ENCODE data around the gene LDLRAD4.

LDLRAD4 gene

GRCh38 chr18:13389491-13390131 lies 171.1 kb downstream of the LDLRAD4 start:
- no peak for DNase-seq (ENCODE audit: low spot score)
- no peak overlapping the region for H3K4me2 ChIP-seq (ENCODE audit: insufficient read depth, low read length, poor library complexity, severe bottlenecking)

GRCh38 chr18:13390196-13390595 lies 171.6 kb downstream of the LDLRAD4 start:
- Histone ChIP-seq H3K14ac (ENCODE audit: low read length) (no peak overlapping the region), H2AFZ (ENCODE audit: low read length) (no peak overlapping the region), H3K36me3 (replicated peaks in 1 of 2; ENCODE audit: control insufficient read depth in 2 of 2, insufficient read depth in 2 of 2, low read length in 2 of 2) (no peaks in the 10 kb centered on the region), H3K27ac (replicated peaks; ENCODE audit: low read length) (no peak overlapping the region), H2BK5ac (ENCODE audit: low read length) (no peak overlapping the region), H2BK120ac (ENCODE audit: low read depth, low read length) (no peak overlapping the region), H3K18ac (ENCODE audit: low read length) (no peak overlapping the region), H3K4me3 (ENCODE audit: low read length in 2 of 2) (no peak overlapping the region), H3K4ac (ENCODE audit: low read length) (no peak overlapping the region), H3K4me1 (ENCODE audit: control insufficient read depth in 2 of 2, insufficient read depth in 1 of 2, low read depth in 1 of 2, low read length in 2 of 2) (peaks cover 0 to 4% of the 10 kb centered on the region in 2 donors), H3K9me3 (replicated peaks in 1 of 2; ENCODE audit: control insufficient read depth in 2 of 2, insufficient read depth in 1 of 2, low read depth in 1 of 2, low read length in 2 of 2) (no peaks in the 10 kb centered on the region), H2AK5ac (ENCODE audit: low read depth, low read length) (no peak overlapping the region), H3K79me1 (ENCODE audit: low read depth, low read length) (no peaks in the 10 kb centered on the region), H2BK15ac (ENCODE audit: low read length) (no peak overlapping the region), H3K4me2 (ENCODE audit: insufficient read depth, low read length, poor library complexity, severe bottlenecking) (no peak overlapping the region), H4K91ac (ENCODE audit: low read depth, low read length, poor library complexity) (no peak overlapping the region), H3K23ac (ENCODE audit: low read depth, low read length, poor library complexity) (no peak overlapping the region), H3K27me3 (ENCODE audit: control insufficient read depth in 3 of 3, insufficient read depth in 3 of 3, low read depth in 1 of 3, low read length in 3 of 3) (no peaks in the 10 kb centered on the region), H4K8ac (ENCODE audit: low read depth, low read length) (no peak overlapping the region), H2BK12ac (ENCODE audit: low read length) (no peak overlapping the region), H3K9ac (ENCODE audit: low read depth, low read length, poor library complexity) (no peak overlapping the region)
- no CpG with 5 or more reads among the region's 12 CpGs for WGBS, 2 donors (ENCODE audit: extremely low coverage in 2 of 2, insufficient read length in 2 of 2, insufficient replicate concordance in 1 of 2)
- no peak for DNase-seq (ENCODE audit: low spot score)

More at GRCh38 chr18:13389491-13390131, 171.1 kb downstream of the LDLRAD4 start:
- Histone ChIP-seq H3K27me3 (ENCODE audit: control insufficient read depth in 3 of 3, insufficient read depth in 3 of 3, low read depth in 1 of 3, low read length in 3 of 3) (no peaks in the 10 kb centered on the region), H3K9me3 (replicated peaks in 1 of 2; ENCODE audit: control insufficient read depth in 2 of 2, insufficient read depth in 1 of 2, low read depth in 1 of 2, low read length in 2 of 2) (no peaks in the 10 kb centered on the region), H2BK12ac (ENCODE audit: low read length) (no peak overlapping the region), H2AK5ac (ENCODE audit: low read depth, low read length) (no peak overlapping the region), H3K4ac (ENCODE audit: low read length) (no peak overlapping the region), H3K4me3 (ENCODE audit: low read length in 2 of 2) (no peak overlapping the region), H3K23ac (ENCODE audit: low read depth, low read length, poor library complexity) (no peak overlapping the region), H3K27ac (replicated peaks; ENCODE audit: low read length) (no peak overlapping the region), H2BK120ac (ENCODE audit: low read depth, low read length) (no peak overlapping the region), H3K14ac (ENCODE audit: low read length) (no peak overlapping the region), H3K36me3 (replicated peaks in 1 of 2; ENCODE audit: control insufficient read depth in 2 of 2, insufficient read depth in 2 of 2, low read length in 2 of 2) (no peaks in the 10 kb centered on the region), H3K9ac (ENCODE audit: low read depth, low read length, poor library complexity) (no peak overlapping the region), H3K79me1 (ENCODE audit: low read depth, low read length) (no peaks in the 10 kb centered on the region), H2BK15ac (ENCODE audit: low read length) (no peak overlapping the region), H2AFZ (ENCODE audit: low read length) (no peak overlapping the region), H3K18ac (ENCODE audit: low read length) (peak overlapping the region; percentile 82), H2BK5ac (ENCODE audit: low read length) (no peak overlapping the region), H3K4me1 (ENCODE audit: control insufficient read depth in 2 of 2, insufficient read depth in 1 of 2, low read depth in 1 of 2, low read length in 2 of 2) (peaks cover 0 to 4% of the 10 kb centered on the region in 2 donors), H4K8ac (ENCODE audit: low read depth, low read length) (no peak overlapping the region), H4K91ac (ENCODE audit: low read depth, low read length, poor library complexity) (no peak overlapping the region)
- no CpG with 5 or more reads among the region's 6 CpGs for WGBS, 2 donors (ENCODE audit: extremely low coverage in 2 of 2, insufficient read length in 2 of 2, insufficient replicate concordance in 1 of 2)

- Histone ChIP-seq H2AFZ (ENCODE audit: low read length) (no peak overlapping the region), H3K18ac (ENCODE audit: low read length) (no peak overlapping the region), H3K4me3 (ENCODE audit: low read length in 2 of 2) (no peak overlapping the region), H3K9ac (ENCODE audit: low read depth, low read length, poor library complexity) (no peak overlapping the region), H3K36me3 (replicated peaks in 1 of 2; ENCODE audit: control insufficient read depth in 2 of 2, insufficient read depth in 2 of 2, low read length in 2 of 2) (no peaks in the 10 kb centered on the region), H3K4me1 (ENCODE audit: control insufficient read depth in 2 of 2, insufficient read depth in 1 of 2, low read depth in 1 of 2, low read length in 2 of 2) (peaks cover 0 to 4% of the 10 kb centered on the region in 2 donors), H3K4ac (ENCODE audit: low read length) (no peak overlapping the region), H4K8ac (ENCODE audit: low read depth, low read length) (no peak overlapping the region), H3K23ac (ENCODE audit: low read depth, low read length, poor library complexity) (no peak overlapping the region), H2AK5ac (ENCODE audit: low read depth, low read length) (no peak overlapping the region), H3K27me3 (ENCODE audit: control insufficient read depth in 3 of 3, insufficient read depth in 3 of 3, low read depth in 1 of 3, low read length in 3 of 3) (no peaks in the 10 kb centered on the region), H2BK5ac (ENCODE audit: low read length) (no peak overlapping the region), H3K9me3 (replicated peaks in 1 of 2; ENCODE audit: control insufficient read depth in 2 of 2, insufficient read depth in 1 of 2, low read depth in 1 of 2, low read length in 2 of 2) (no peaks in the 10 kb centered on the region), H2BK12ac (ENCODE audit: low read length) (no peak overlapping the region), H4K91ac (ENCODE audit: low read depth, low read length, poor library complexity) (no peak overlapping the region), H3K27ac (replicated peaks; ENCODE audit: low read length) (no peak overlapping the region), H3K79me1 (ENCODE audit: low read depth, low read length) (no peaks in the 10 kb centered on the region), H2BK120ac (ENCODE audit: low read depth, low read length) (no peak overlapping the region), H2BK15ac (ENCODE audit: low read length) (no peak overlapping the region), H3K4me2 (ENCODE audit: insufficient read depth, low read length, poor library complexity, severe bottlenecking) (no peak overlapping the region), H3K14ac (ENCODE audit: low read length) (no peak overlapping the region)
- no peak for DNase-seq (ENCODE audit: low spot score)
- WGBS, 2 donors (ENCODE audit: extremely low coverage in 2 of 2, insufficient read length in 2 of 2, insufficient replicate concordance in 1 of 2): no CpG with 5 or more reads among the region's 4 CpGs
Measured at GRCh38 chr18:13390711-13391110, 172.2 kb downstream of the LDLRAD4 start.

GRCh38 chr18:13392029-13392750 lies 173.6 kb downstream of the LDLRAD4 start:
- H3K27me3 ChIP-seq (ENCODE audit: control insufficient read depth in 3 of 3, insufficient read depth in 3 of 3, low read depth in 1 of 3, low read length in 3 of 3): no peaks in the 10 kb centered on the region
- no peak overlapping the region for H3K4ac ChIP-seq (ENCODE audit: low read length)
- no peak for DNase-seq (ENCODE audit: low spot score)
- no peak overlapping the region for H3K4me2 ChIP-seq (ENCODE audit: insufficient read depth, low read length, poor library complexity, severe bottlenecking)
- no peak overlapping the region for H3K14ac ChIP-seq (ENCODE audit: low read length)
- H3K79me1 ChIP-seq (ENCODE audit: low read depth, low read length): no peaks in the 10 kb centered on the region
- H3K9me3 ChIP-seq (replicated peaks in 1 of 2; ENCODE audit: control insufficient read depth in 2 of 2, insufficient read depth in 1 of 2, low read depth in 1 of 2, low read length in 2 of 2): no peaks in the 10 kb centered on the region
- no peak overlapping the region for H3K27ac ChIP-seq (replicated peaks; ENCODE audit: low read length)
- H3K18ac ChIP-seq (ENCODE audit: low read length): no peak overlapping the region
- peaks cover 0 to 4% of the 10 kb centered on the region in 2 donors for H3K4me1 ChIP-seq (ENCODE audit: control insufficient read depth in 2 of 2, insufficient read depth in 1 of 2, low read depth in 1 of 2, low read length in 2 of 2)
- H3K9ac ChIP-seq (ENCODE audit: low read depth, low read length, poor library complexity): no peak overlapping the region
- H4K91ac ChIP-seq (ENCODE audit: low read depth, low read length, poor library complexity): no peak overlapping the region
- H2BK120ac ChIP-seq (ENCODE audit: low read depth, low read length): no peak overlapping the region
- H2BK5ac ChIP-seq (ENCODE audit: low read length): no peak overlapping the region
- no peak overlapping the region for H2AFZ ChIP-seq (ENCODE audit: low read length)
- no peak overlapping the region for H3K23ac ChIP-seq (ENCODE audit: low read depth, low read length, poor library complexity)
- H2BK15ac ChIP-seq (ENCODE audit: low read length): no peak overlapping the region
- WGBS, 2 donors (ENCODE audit: extremely low coverage in 2 of 2, insufficient read length in 2 of 2, insufficient replicate concordance in 1 of 2): no CpG with 5 or more reads among the region's 12 CpGs
- H3K36me3 ChIP-seq (replicated peaks in 1 of 2; ENCODE audit: control insufficient read depth in 2 of 2, insufficient read depth in 2 of 2, low read length in 2 of 2): no peaks in the 10 kb centered on the region
- H2BK12ac ChIP-seq (ENCODE audit: low read length): no peak overlapping the region
- no peak overlapping the region for H4K8ac ChIP-seq (ENCODE audit: low read depth, low read length)
- no peak overlapping the region for H2AK5ac ChIP-seq (ENCODE audit: low read depth, low read length)
- no peak overlapping the region for H3K4me3 ChIP-seq (ENCODE audit: low read length in 2 of 2)
